ENCODE data around the gene QSOX1. TPM values are rescaled to one million over a fixed set of nuclear protein-coding genes. Genes with fewer than 3 reads are reported as not detected.

The QSOX1 gene
- total RNA-seq, 1 experiment from 2014 or later: 226 TPM

- Histone ChIP-seq H3K4me3 (no peak overlapping the region), H4K20me1 (ENCODE audit: insufficient read depth) (no peaks in the 10 kb centered on the region), H3K4me1 (replicated peaks; ENCODE audit: insufficient read depth) (peaks cover 16% of the 10 kb centered on the region), H3K9me2 (ENCODE audit: insufficient read depth) (no peaks in the 10 kb centered on the region), H3K79me2 (ENCODE audit: low read depth) (no peaks in the 10 kb centered on the region), H3K27ac (no peak overlapping the region), H3K9me3 (ENCODE audit: insufficient read depth, low read depth) (no peaks in the 10 kb centered on the region), H2AFZ (no peak overlapping the region), H3F3A (ENCODE audit: insufficient read depth, low read depth) (peaks cover 11% of the 10 kb centered on the region; the same call in 1 of the 2 replicates), H3K4me2 (no peak overlapping the region), H3K27me3 (ENCODE audit: insufficient read depth, low read depth) (no peaks in the 10 kb centered on the region), H3K36me3 (ENCODE audit: low read depth) (no peaks in the 10 kb centered on the region)
- CTCF ChIA-PET: no interaction called here
- TF ChIP-seq CTCF (conservative IDR thresholded peaks at IDR 0.05): no peak
- no peak for TF ChIP-seq EZH2 (IDR thresholded peaks at IDR 0.05; ENCODE audit: low read depth)
- no TSS peak for BruUV-seq (replicated peaks)
- POLR2A ChIA-PET (ENCODE audit: unreplicated experiment): no interaction called here
- intact Hi-C loops (cut with micrococcal nuclease; ENCODE audit: unreplicated experiment): no loop called here
- DNase-seq: no peak
Observed at GRCh38 chr1:180137776-180138175, 16.9 kb upstream of the QSOX1 start.

GRCh38 chr1:180141381-180141934 lies 13.2 kb upstream of the QSOX1 start:
- Histone ChIP-seq H3K27ac (no peak overlapping the region), H3K4me3 (no peak overlapping the region), H3K4me1 (replicated peaks; ENCODE audit: insufficient read depth) (peaks cover 10% of the 10 kb centered on the region), H3K4me2 (no peak overlapping the region), H3K9me3 (ENCODE audit: insufficient read depth, low read depth) (no peaks in the 10 kb centered on the region), H4K20me1 (ENCODE audit: insufficient read depth) (no peaks in the 10 kb centered on the region), H3K79me2 (ENCODE audit: low read depth) (no peaks in the 10 kb centered on the region), H3K36me3 (ENCODE audit: low read depth) (no peaks in the 10 kb centered on the region), H2AFZ (no peak overlapping the region), H3F3A (ENCODE audit: insufficient read depth, low read depth) (peaks cover 9% of the 10 kb centered on the region; the same call in 1 of the 2 replicates), H3K27me3 (ENCODE audit: insufficient read depth, low read depth) (no peaks in the 10 kb centered on the region), H3K9me2 (ENCODE audit: insufficient read depth) (no peaks in the 10 kb centered on the region)
- intact Hi-C loops (cut with micrococcal nuclease; ENCODE audit: unreplicated experiment): no loop called here
- ChIA-PET POLR2A (ENCODE audit: unreplicated experiment) (no interaction called here), CTCF (no interaction called here)
- no TSS peak for BruUV-seq (replicated peaks)
- TF ChIP-seq EZH2 (IDR thresholded peaks at IDR 0.05; ENCODE audit: low read depth): no peak
- DNase-seq: no peak

- Histone ChIP-seq H3K9me2 (ENCODE audit: insufficient read depth) (no peaks in the 10 kb centered on the region), H3K9me3 (ENCODE audit: insufficient read depth, low read depth) (no peaks in the 10 kb centered on the region), H3K4me2 (no peak overlapping the region), H4K20me1 (ENCODE audit: insufficient read depth) (no peaks in the 10 kb centered on the region), H3K4me3 (no peak overlapping the region), H3K4me1 (replicated peaks; ENCODE audit: insufficient read depth) (no peaks in the 10 kb centered on the region), H3K27ac (no peak overlapping the region), H3K36me3 (ENCODE audit: low read depth) (no peaks in the 10 kb centered on the region), H3K27me3 (ENCODE audit: insufficient read depth, low read depth) (no peaks in the 10 kb centered on the region), H3F3A (ENCODE audit: insufficient read depth, low read depth) (no peaks in the 10 kb centered on the region), H2AFZ (no peak overlapping the region), H3K79me2 (ENCODE audit: low read depth) (no peaks in the 10 kb centered on the region)
- no TSS peak for BruUV-seq (replicated peaks)
- DNase-seq: no peak
- TF ChIP-seq EZH2 (IDR thresholded peaks at IDR 0.05; ENCODE audit: low read depth) (no peak), CTCF (conservative IDR thresholded peaks at IDR 0.05) (no peak)
- intact Hi-C loops (cut with micrococcal nuclease; ENCODE audit: unreplicated experiment): no loop called here
- ChIA-PET CTCF (no interaction called here), POLR2A (ENCODE audit: unreplicated experiment) (no interaction called here)
Observed at GRCh38 chr1:180143359-180143758, 11.3 kb upstream of the QSOX1 start.
